Neural cell (in vitro differentiated cells): ENCODE results near the gene ZNF655.

Experiments
- EP300 ChIP-seq: fragments of 450-650 bp; conservative IDR thresholded peaks from 2 replicates; pipeline ENCODE4 v1.6.1; 2014; ENCODE audit warnings: antibody characterized with exemption, mild to moderate bottlenecking, moderate library complexity; ENCODE audit not compliant: poor library complexity, severe bottlenecking
- EZH2 ChIP-seq: fragments of 200-600, 300-800 bp; shearing (Covaris generic), sonication (generic); IDR thresholded peaks from 2 replicates; pipeline ENCODE4 v1.6.1; 2014; ENCODE audit warnings: antibody characterized with exemption, low read length, borderline replicate concordance, mild to moderate bottlenecking; ENCODE audit not compliant: insufficient read depth, poor library complexity, severe bottlenecking
- MXI1 ChIP-seq: fragments of 450-650 bp; conservative IDR thresholded peaks from 2 replicates; pipeline ENCODE4 v1.6.1; 2014; ENCODE audit warnings: antibody characterized with exemption, mild to moderate bottlenecking; ENCODE audit not compliant: poor library complexity, severe bottlenecking
- RAD21 ChIP-seq: fragments of 450-650 bp; conservative IDR thresholded peaks from 2 replicates; pipeline ENCODE4 v1.6.1; 2014; ENCODE audit warnings: antibody characterized with exemption, mild to moderate bottlenecking, moderate library complexity
- TF ChIP-seq, protein P1 (sequence below): fragments of 450-650 bp; IDR thresholded peaks from 2 replicates; pipeline ENCODE4 v1.5.1; 2014; ENCODE audit warnings: antibody characterized with exemption, mild to moderate bottlenecking, moderate library complexity; ENCODE audit not compliant: poor library complexity, severe bottlenecking
- TF ChIP-seq, protein P2 (sequence below): IDR thresholded peaks from 2 replicates; pipeline ENCODE4 v1.6.1; 2012; ENCODE audit warnings: borderline replicate concordance

GRCh38 chr7:99594948-99595745, 36.7 kb downstream of the ZNF655 start:
- TF ChIP-seq EP300, result no peak
- TF ChIP-seq, protein P1, sequence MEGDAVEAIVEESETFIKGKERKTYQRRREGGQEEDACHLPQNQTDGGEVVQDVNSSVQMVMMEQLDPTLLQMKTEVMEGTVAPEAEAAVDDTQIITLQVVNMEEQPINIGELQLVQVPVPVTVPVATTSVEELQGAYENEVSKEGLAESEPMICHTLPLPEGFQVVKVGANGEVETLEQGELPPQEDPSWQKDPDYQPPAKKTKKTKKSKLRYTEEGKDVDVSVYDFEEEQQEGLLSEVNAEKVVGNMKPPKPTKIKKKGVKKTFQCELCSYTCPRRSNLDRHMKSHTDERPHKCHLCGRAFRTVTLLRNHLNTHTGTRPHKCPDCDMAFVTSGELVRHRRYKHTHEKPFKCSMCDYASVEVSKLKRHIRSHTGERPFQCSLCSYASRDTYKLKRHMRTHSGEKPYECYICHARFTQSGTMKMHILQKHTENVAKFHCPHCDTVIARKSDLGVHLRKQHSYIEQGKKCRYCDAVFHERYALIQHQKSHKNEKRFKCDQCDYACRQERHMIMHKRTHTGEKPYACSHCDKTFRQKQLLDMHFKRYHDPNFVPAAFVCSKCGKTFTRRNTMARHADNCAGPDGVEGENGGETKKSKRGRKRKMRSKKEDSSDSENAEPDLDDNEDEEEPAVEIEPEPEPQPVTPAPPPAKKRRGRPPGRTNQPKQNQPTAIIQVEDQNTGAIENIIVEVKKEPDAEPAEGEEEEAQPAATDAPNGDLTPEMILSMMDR, result no peak
- no peak for TF ChIP-seq RAD21
- TF ChIP-seq MXI1, result no peak
- TF ChIP-seq, protein P2, sequence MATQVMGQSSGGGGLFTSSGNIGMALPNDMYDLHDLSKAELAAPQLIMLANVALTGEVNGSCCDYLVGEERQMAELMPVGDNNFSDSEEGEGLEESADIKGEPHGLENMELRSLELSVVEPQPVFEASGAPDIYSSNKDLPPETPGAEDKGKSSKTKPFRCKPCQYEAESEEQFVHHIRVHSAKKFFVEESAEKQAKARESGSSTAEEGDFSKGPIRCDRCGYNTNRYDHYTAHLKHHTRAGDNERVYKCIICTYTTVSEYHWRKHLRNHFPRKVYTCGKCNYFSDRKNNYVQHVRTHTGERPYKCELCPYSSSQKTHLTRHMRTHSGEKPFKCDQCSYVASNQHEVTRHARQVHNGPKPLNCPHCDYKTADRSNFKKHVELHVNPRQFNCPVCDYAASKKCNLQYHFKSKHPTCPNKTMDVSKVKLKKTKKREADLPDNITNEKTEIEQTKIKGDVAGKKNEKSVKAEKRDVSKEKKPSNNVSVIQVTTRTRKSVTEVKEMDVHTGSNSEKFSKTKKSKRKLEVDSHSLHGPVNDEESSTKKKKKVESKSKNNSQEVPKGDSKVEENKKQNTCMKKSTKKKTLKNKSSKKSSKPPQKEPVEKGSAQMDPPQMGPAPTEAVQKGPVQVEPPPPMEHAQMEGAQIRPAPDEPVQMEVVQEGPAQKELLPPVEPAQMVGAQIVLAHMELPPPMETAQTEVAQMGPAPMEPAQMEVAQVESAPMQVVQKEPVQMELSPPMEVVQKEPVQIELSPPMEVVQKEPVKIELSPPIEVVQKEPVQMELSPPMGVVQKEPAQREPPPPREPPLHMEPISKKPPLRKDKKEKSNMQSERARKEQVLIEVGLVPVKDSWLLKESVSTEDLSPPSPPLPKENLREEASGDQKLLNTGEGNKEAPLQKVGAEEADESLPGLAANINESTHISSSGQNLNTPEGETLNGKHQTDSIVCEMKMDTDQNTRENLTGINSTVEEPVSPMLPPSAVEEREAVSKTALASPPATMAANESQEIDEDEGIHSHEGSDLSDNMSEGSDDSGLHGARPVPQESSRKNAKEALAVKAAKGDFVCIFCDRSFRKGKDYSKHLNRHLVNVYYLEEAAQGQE, result no peak
- TF ChIP-seq EZH2, result no peak
